ENCODE data around the gene ZNG1A. TPM values are rescaled to one million over a fixed set of nuclear protein-coding genes. Genes with fewer than 3 reads are reported as not detected.
A peak's percentile ranks its signal among the peaks of the same experiment; 100 is the strongest.
"Not testable (repeated sequence)": the region's sequence is repeated elsewhere in the genome, so short reads cannot be mapped to it uniquely, and the experiment has no call there.

Gene ZNG1A
- total RNA-seq: 6.5 TPM

- peak; percentile 43 to 90 (median 70) for DNase-seq (ENCODE audit: low read depth in 2 of 3, low spot score in 2 of 3)
Measured at GRCh38 chr9:178970-179383, at the start of gene ZNG1A. Gene ZNG1A (minus strand): TSS chr9:179056. CDS start chr9:178969, 87 bp downstream.

DNA sequence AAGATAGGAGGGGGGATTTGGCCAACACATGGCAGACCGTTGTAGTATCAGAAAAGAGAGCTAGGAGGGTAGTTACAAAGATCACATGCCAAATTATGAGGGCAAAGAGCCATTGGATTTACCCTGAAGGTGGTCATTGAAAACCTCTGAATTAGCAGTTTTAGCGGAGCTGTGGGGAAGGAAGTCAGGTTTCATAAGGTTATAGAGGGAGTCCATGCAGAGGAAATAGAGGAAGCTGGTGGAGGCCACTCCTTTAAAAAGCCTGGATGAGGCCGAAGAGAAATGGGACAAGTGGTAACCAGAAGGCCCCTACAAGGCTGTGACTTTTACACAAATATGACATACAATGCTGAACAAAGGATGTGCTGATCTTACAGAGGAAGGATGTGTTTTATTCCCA lies 49.0 kb upstream of the ZNG1A start:
- DNase-seq (ENCODE audit: low read depth in 2 of 3, low spot score in 2 of 3): no peak

GRCh38 chr9:224582-225520 lies 46.0 kb upstream of the ZNG1A start:
- peak in 2 of 3 donors; percentile 43 to 60 for DNase-seq (ENCODE audit: low read depth in 2 of 3, low spot score in 2 of 3)

- DNase-seq (ENCODE audit: low read depth in 2 of 3, low spot score in 2 of 3): no peak
Measured at GRCh38 chr9:224026-224425, 45.2 kb upstream of the ZNG1A start.

- DNase-seq (ENCODE audit: low read depth in 2 of 3, low spot score in 2 of 3): no peak
Measured at GRCh38 chr9:223152-223551, 44.3 kb upstream of the ZNG1A start.

GRCh38 chr9:221989-222776 lies 43.3 kb upstream of the ZNG1A start:
- DNase-seq (ENCODE audit: low read depth in 2 of 3, low spot score in 2 of 3): no peak

GRCh38 chr9:219670-220365 lies 41.0 kb upstream of the ZNG1A start:
- no peak for DNase-seq (ENCODE audit: low read depth in 2 of 3, low spot score in 2 of 3)

DNA sequence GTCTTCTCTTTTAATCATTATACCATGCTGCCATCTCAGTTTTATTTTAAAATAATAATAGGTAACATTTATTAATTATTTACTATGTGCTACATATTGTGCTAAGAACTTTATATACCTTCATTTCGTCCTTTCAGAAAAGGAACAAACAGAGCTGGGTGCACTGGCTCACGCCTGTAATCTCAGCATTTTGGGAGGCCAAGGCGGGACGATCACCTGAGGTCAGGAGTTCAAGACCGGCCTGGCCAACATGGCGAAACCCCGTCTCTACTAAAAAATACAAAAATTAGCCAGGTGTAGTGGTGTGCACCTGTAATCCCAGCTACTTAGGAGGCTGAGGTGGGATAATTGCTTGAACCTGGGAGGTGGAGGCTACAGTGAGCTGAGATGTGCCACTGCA lies 40.2 kb upstream of the ZNG1A start:
- DNase-seq (ENCODE audit: low read depth in 2 of 3, low spot score in 2 of 3): not testable (repeated sequence)

- DNase-seq (ENCODE audit: low read depth in 2 of 3, low spot score in 2 of 3): no peak
Measured at GRCh38 chr9:217950-218349, 39.1 kb upstream of the ZNG1A start.

- no peak for DNase-seq (ENCODE audit: low read depth in 2 of 3, low spot score in 2 of 3)
Measured at GRCh38 chr9:216866-217265, 38.0 kb upstream of the ZNG1A start.

DNA sequence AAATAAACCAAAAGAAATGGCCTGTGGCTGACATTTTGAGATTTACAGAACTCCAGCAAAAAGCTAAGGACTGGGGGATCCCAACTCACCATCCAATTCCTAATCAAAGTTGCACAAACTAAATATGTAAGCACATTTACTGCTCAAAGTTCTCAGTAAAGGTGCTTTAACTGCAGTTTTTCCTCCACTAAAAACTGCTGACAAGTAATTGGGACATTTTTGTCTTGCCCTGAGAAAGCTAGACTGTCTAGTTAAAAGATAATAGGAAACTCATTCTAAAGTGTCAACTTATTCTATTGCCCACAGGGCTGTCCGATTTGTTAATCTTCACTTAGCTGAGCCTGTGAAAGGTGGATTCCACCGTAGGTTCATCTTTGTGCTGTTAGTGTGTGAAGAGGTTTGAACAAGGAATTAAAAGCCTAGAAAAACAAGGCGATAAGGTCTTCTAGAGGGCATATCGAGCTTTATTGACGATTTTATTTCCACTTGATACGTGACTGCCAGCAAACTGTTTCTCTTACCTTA lies 36.8 kb upstream of the ZNG1A start:
- no peak for DNase-seq (ENCODE audit: low read depth in 2 of 3, low spot score in 2 of 3)

DNA sequence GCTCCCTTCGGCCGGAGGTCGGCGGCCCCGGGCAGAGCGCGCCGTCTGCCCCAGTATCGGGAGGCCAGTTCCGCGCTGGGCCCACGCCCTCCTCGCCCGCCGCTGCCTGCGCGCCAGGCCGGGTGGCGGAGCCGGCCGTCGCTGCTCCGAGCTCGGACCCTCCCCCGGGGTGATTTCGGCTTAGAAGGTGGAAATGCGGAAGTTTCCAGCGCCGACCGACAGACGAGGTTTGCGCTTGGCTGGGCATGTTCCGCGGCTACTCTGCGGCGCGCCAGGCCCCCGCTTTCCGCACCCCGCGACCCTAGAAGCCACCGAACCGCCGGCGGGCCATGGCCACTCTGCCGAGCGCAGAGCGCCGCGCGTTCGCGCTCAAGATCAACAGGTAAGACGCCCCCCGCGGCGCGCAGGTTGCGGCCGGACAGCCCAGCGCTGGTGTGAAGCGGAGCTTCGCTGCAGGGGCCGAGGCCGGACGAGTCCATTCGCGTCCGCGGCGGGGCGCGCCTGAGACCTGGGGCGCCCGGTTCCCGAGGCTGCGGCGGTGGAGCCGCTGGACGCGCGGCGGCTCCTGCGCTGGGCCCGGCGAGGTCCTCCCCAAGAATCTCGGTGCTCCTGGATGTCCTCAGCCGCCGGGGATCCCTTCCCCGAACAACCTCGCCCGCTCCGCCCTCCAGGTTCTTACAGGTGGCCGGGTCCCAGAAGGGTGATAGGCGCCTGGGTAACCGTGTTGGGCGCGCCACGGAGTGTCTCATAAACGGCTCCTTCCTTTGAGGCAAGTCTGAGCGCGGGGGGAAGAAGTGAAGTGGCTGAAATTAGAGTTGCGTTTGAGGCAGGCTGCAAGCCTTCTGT lies 36.0 kb upstream of the ZNG1A start, which contains the start of gene DOCK8:
TSS of gene DOCK8 (plus strand) at position 218 of the 846 bp plus-strand sequence. CDS start at position 330, 112 bp downstream.
- peak; percentile 26 to 91 (median 85) for DNase-seq (ENCODE audit: low read depth in 2 of 3, low spot score in 2 of 3)

- no peak for DNase-seq (ENCODE audit: low read depth in 2 of 3, low spot score in 2 of 3)
Measured at GRCh38 chr9:214351-214647, 35.4 kb upstream of the ZNG1A start.

GRCh38 chr9:213901-214300 lies 35.0 kb upstream of the ZNG1A start:
- DNase-seq (ENCODE audit: low read depth in 2 of 3, low spot score in 2 of 3): not testable (repeated sequence)

DNA sequence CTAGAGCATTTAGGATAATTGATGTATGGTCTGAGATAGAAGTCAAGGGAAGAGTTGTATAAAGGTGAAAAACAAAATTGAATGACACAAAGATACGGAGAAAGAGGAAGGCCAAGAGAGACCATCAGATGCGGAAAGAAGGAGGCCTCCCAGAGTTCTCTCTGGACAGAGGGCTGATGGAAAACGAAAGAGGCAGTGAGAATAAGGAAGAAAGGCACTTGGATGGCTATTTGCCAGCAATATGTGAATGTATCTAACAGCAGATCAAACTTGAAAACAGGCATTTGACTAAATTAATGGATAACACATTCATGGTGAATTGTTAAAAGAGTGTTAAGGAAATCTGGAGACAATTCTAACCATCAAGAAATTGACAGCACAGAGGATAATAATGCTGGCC lies 33.4 kb upstream of the ZNG1A start:
- DNase-seq (ENCODE audit: low read depth in 2 of 3, low spot score in 2 of 3): no peak

DNA sequence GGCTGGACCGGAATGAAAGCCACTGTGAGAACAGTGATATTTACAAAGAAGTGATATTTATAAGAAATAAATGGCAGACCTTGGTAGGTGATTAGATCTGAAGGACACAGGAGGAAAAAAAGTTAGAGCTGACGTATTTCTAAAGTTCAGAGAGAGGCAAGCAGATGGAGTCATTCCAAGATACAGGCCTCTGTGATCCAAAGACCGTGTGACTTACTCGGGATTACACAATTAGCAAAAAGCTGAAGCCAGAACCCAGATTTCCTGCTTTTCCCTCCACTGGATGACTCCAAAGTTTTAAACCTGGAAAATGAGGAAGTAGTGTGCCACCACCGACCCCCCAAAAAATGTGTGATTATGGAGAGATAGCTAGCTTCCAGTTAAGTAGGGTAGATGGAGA lies 32.7 kb upstream of the ZNG1A start:
- no peak for DNase-seq (ENCODE audit: low read depth in 2 of 3, low spot score in 2 of 3)

DNA sequence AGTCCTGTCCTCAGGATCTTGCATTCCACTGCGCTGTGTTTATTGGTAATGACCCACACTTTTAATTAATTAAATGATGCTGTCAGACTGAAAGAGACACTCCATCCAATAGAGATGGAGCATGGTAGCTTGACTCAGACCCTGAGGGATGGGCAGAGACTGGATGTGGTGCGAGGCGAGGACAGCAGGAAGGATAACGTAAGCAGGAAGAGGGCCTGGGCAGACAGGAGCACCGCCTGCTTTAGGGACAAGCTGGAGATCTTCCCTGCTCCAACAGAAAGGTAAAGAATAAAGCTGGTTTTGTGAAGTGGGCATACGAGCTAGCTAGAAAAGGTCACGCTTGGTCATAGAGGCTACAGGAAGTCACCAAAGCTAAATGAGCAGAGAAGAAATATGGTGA lies 32.2 kb upstream of the ZNG1A start:
- DNase-seq (ENCODE audit: low read depth in 2 of 3, low spot score in 2 of 3): no peak

DNA sequence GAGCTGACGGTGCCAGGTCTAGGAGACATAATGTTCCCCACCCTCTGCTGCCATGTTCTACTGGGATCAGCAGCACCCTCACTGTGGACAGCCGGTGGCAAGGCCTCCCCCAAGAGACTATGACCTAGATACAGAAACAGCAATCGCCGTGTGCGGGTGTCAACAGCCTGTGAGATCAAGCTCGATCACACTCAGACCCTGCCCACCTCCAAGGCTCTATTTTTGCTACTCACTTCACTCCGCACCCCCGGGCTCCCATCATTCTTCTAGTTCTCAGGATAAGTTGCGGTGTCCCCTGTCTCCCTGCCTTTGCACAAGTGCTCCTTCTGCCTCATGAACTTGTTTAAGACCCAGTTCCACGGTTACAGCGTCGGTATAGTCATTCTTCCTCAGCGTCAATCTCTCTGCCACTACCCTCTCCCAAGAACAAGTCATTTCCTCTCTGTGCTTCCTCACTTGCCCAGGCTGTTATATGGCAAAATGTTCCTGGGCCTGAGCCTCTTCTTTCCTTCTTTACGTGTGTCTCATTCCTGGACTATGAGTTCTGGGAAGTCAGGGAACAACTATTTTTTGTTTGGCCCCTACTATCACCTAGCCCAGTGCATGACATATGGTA lies 30.4 kb upstream of the ZNG1A start:
- no peak for DNase-seq (ENCODE audit: low read depth in 2 of 3, low spot score in 2 of 3)

DNA sequence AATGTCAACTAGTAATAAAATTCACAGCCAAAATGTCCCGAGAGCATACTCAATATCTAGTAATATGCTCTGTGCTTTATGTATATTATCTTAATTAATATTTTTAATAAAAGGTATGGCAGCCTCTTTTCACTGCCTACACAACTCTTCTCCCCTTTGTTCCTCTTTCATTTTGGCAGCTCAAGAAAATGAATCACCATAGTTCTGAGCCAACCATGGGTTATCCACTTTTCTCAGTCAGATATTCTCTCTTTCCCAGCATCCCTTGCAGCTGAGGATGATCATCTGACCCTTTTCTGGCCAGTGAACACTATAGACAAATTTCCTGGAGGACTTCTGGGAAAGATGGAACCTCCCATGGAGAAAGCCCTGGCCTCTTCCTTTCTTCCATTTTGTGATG lies 27.6 kb upstream of the ZNG1A start:
- DNase-seq (ENCODE audit: low read depth in 2 of 3, low spot score in 2 of 3): no peak

DNA sequence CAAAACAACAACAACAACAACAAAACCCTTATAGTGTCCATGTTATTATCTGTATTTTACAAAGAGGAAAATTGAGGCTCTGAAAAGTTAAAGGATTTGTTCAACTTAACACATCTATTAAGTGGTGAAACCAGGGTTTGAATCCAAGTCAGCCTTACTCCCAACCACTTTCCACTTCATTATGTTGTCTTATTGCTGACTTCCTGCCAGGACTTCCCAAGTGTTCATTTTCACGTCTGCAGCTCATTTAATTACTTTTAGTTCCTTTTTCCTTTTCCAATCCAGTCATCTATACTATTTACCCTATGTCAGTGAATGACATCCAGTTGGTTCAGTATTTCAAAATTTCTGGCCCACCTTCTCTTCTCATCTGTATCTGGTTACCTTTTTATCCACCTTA lies 20.7 kb upstream of the ZNG1A start:
- DNase-seq (ENCODE audit: low read depth in 2 of 3, low spot score in 2 of 3): not testable (repeated sequence)

Measured in hematopoietic multipotent progenitor cell (in vitro differentiated cells).